Thyroid gland (tissue), 4 donors: Measurements from ENCODE around the gene PCNA.

Experiments used
- CTCF ChIP-seq, 6 experiments: fragments of 200-600 bp in 3 of 6; fragments of 450-650 bp in 3 of 6; sonication (generic) in 3 of 6; IDR thresholded peaks; one replicate each; pipeline ENCODE4 v1.5.1; 2016 to 2019; ENCODE audit warnings: antibody characterized with exemption in 6 of 6, mild to moderate bottlenecking in 2 of 6, inconsistent platforms in 1 of 6, moderate library complexity in 1 of 6
- POLR2A ChIP-seq, 2 donors: fragments of 450-650 bp; IDR thresholded peaks; one replicate each; pipeline ENCODE4 v1.6.1; 2017; ENCODE audit warnings: antibody characterized with exemption in 2 of 2, mild to moderate bottlenecking in 2 of 2, moderate library complexity in 1 of 2

- TF ChIP-seq CTCF (IDR thresholded peaks at IDR 0.05) (no peak), POLR2A (IDR thresholded peaks at IDR 0.05) (peak in 1 of 2 donors; percentile 43)
Observed at GRCh38 chr20:5078399-5078958, 41.3 kb downstream of the PCNA start.
